ENCODE data around the gene MFN1.

- no peak for TF ChIP-seq CTCF (IDR thresholded peaks at IDR 0.05; ENCODE audit: low read depth, low read length)
- TF ChIP-seq EZH2phosphoT487 (IDR thresholded peaks at IDR 0.05; ENCODE audit: low read depth): no peak
Observed at GRCh38 chr3:179376474-179376873, 29.0 kb downstream of the MFN1 start.

Data from OCI-LY3 (cell line).